ENCODE data around the gene TSPAN32.
A peak's percentile ranks its signal among the peaks of the same experiment; 100 is the strongest.

TSPAN32 gene

GRCh38 chr11:2260491-2261364 lies 41.1 kb upstream of the TSPAN32 start:
- FAIRE-seq (no peak), DNase-seq (ENCODE audit: insufficient read length, low spot score) (no peak)
- no peak for TF ChIP-seq POU2F2 (IDR thresholded peaks at IDR 0.05; ENCODE audit: low read depth, low read length)
- TF ChIP-seq POLR2AphosphoS5 (IDR thresholded peaks at IDR 0.05; ENCODE audit: low read depth, low read length) = no peak
- TF ChIP-seq TAF1 (IDR thresholded peaks at IDR 0.05; ENCODE audit: low read depth, low read length) = no peak
- TF ChIP-seq SPI1 (IDR thresholded peaks at IDR 0.05; ENCODE audit: low read depth, low read length) = no peak
- no peak for TF ChIP-seq PAX5 (IDR thresholded peaks at IDR 0.05; ENCODE audit: insufficient read depth, low read length, severe bottlenecking)
- TF ChIP-seq POLR2A (IDR thresholded peaks at IDR 0.05; ENCODE audit: low read depth, low read length) = no peak

- TF ChIP-seq PAX5 (IDR thresholded peaks at IDR 0.05; ENCODE audit: insufficient read depth, low read length, severe bottlenecking) (no peak), POLR2AphosphoS5 (IDR thresholded peaks at IDR 0.05; ENCODE audit: low read depth, low read length) (no peak), SPI1 (IDR thresholded peaks at IDR 0.05; ENCODE audit: low read depth, low read length) (no peak), POU2F2 (IDR thresholded peaks at IDR 0.05; ENCODE audit: low read depth, low read length) (no peak), TAF1 (IDR thresholded peaks at IDR 0.05; ENCODE audit: low read depth, low read length) (no peak), POLR2A (IDR thresholded peaks at IDR 0.05; ENCODE audit: low read depth, low read length) (no peak)
- FAIRE-seq (no peak), DNase-seq (ENCODE audit: insufficient read length, low spot score) (no peak)
Observed at GRCh38 chr11:2261436-2262230, 40.2 kb upstream of the TSPAN32 start.

- no peak for FAIRE-seq
- DNase-seq (ENCODE audit: insufficient read length, low spot score) = no peak
- no peak for TF ChIP-seq PAX5 (IDR thresholded peaks at IDR 0.05; ENCODE audit: insufficient read depth, low read length, severe bottlenecking)
- no peak for TF ChIP-seq SPI1 (IDR thresholded peaks at IDR 0.05; ENCODE audit: low read depth, low read length)
- TF ChIP-seq POU2F2 (IDR thresholded peaks at IDR 0.05; ENCODE audit: low read depth, low read length) = no peak
Observed at GRCh38 chr11:2262301-2263070, 39.3 kb upstream of the TSPAN32 start.

GRCh38 chr11:2263071-2263565 lies 38.7 kb upstream of the TSPAN32 start:
- no peak for TF ChIP-seq SPI1 (IDR thresholded peaks at IDR 0.05; ENCODE audit: low read depth, low read length)
- TF ChIP-seq PAX5 (IDR thresholded peaks at IDR 0.05; ENCODE audit: insufficient read depth, low read length, severe bottlenecking) = no peak
- no peak for DNase-seq (ENCODE audit: insufficient read length, low spot score)
- FAIRE-seq = no peak

- no peak for FAIRE-seq
- no peak for DNase-seq (ENCODE audit: insufficient read length, low spot score)
- no peak for TF ChIP-seq POLR2A (IDR thresholded peaks at IDR 0.05; ENCODE audit: low read depth, low read length)
- TF ChIP-seq TAF1 (IDR thresholded peaks at IDR 0.05; ENCODE audit: low read depth, low read length) = no peak
- TF ChIP-seq POLR2AphosphoS5 (IDR thresholded peaks at IDR 0.05; ENCODE audit: low read depth, low read length) = no peak
- no peak for TF ChIP-seq PAX5 (IDR thresholded peaks at IDR 0.05; ENCODE audit: insufficient read depth, low read length, severe bottlenecking)
- no peak for TF ChIP-seq POU2F2 (IDR thresholded peaks at IDR 0.05; ENCODE audit: low read depth, low read length)
- TF ChIP-seq SPI1 (IDR thresholded peaks at IDR 0.05; ENCODE audit: low read depth, low read length) = no peak
Observed at GRCh38 chr11:2263724-2264360, 38.0 kb upstream of the TSPAN32 start.

- FAIRE-seq = no peak
- TF ChIP-seq TAF1 (IDR thresholded peaks at IDR 0.05; ENCODE audit: low read depth, low read length) (no peak), POLR2AphosphoS5 (IDR thresholded peaks at IDR 0.05; ENCODE audit: low read depth, low read length) (no peak), POU2F2 (IDR thresholded peaks at IDR 0.05; ENCODE audit: low read depth, low read length) (no peak), PAX5 (IDR thresholded peaks at IDR 0.05; ENCODE audit: insufficient read depth, low read length, severe bottlenecking) (no peak), POLR2A (IDR thresholded peaks at IDR 0.05; ENCODE audit: low read depth, low read length) (no peak), SPI1 (IDR thresholded peaks at IDR 0.05; ENCODE audit: low read depth, low read length) (no peak)
- DNase-seq (ENCODE audit: insufficient read length, low spot score) = no peak
Observed at GRCh38 chr11:2264366-2265053, 37.3 kb upstream of the TSPAN32 start.

GRCh38 chr11:2265396-2265795 lies 36.4 kb upstream of the TSPAN32 start:
- no peak for DNase-seq (ENCODE audit: insufficient read length, low spot score)
- TF ChIP-seq POU2F2 (IDR thresholded peaks at IDR 0.05; ENCODE audit: low read depth, low read length) (no peak), SPI1 (IDR thresholded peaks at IDR 0.05; ENCODE audit: low read depth, low read length) (peak; percentile 89)
- FAIRE-seq = peak; percentile 61

- no peak for DNase-seq (ENCODE audit: insufficient read length, low spot score)
- TF ChIP-seq POU2F2 (IDR thresholded peaks at IDR 0.05; ENCODE audit: low read depth, low read length) (no peak), SPI1 (IDR thresholded peaks at IDR 0.05; ENCODE audit: low read depth, low read length) (no peak), POLR2AphosphoS5 (IDR thresholded peaks at IDR 0.05; ENCODE audit: low read depth, low read length) (no peak), TAF1 (IDR thresholded peaks at IDR 0.05; ENCODE audit: low read depth, low read length) (no peak), PAX5 (IDR thresholded peaks at IDR 0.05; ENCODE audit: insufficient read depth, low read length, severe bottlenecking) (no peak), POLR2A (IDR thresholded peaks at IDR 0.05; ENCODE audit: low read depth, low read length) (no peak)
- peak; percentile 9 for FAIRE-seq
Observed at GRCh38 chr11:2265854-2266585, 35.8 kb upstream of the TSPAN32 start.
